SK-N-SH treated with all-trans-retinoic acid at 6 μM for 48 hours (cell line): ENCODE measurements around the gene TMA7B.

ENCODE experiments used
- ATAC-seq: fragments of 200-7000 bp; cut with Tn5 transposase; 3 replicates; pipeline ENCODE4 v1.9.1; 2020; ENCODE audit warnings: mild to moderate bottlenecking, moderate library complexity
- ARNTL ChIP-seq: fragments of 450-650 bp; formaldehyde crosslinking; IDR thresholded peaks from 2 replicates; pipeline ENCODE4 v1.5.0; 2020; ENCODE audit warnings: low read depth, mild to moderate bottlenecking, moderate library complexity, borderline replicate concordance
- BACH2 ChIP-seq: fragments of 250-450 bp; sonication (Bioruptor Pico); IDR thresholded peaks from 2 replicates; pipeline ENCODE4 v1.9.0; 2021; ENCODE audit warnings: mild to moderate bottlenecking, borderline replicate concordance
- CREB5 ChIP-seq: fragments of 250-450 bp; sonication (Bioruptor Pico); IDR thresholded peaks from 2 replicates; pipeline ENCODE4 v1.5.1; 2020; ENCODE audit warnings: low read depth, mild to moderate bottlenecking, moderate library complexity
- CSDC2 ChIP-seq: fragments of 250-450 bp; sonication (Bioruptor Pico); IDR thresholded peaks from 2 replicates; pipeline ENCODE4 v1.5.0; 2020; ENCODE audit warnings: mild to moderate bottlenecking, moderate library complexity
- CSRNP3 ChIP-seq: fragments of 250-450 bp; sonication (Bioruptor Pico); IDR thresholded peaks from 2 replicates; pipeline ENCODE4 v1.5.1; 2021; ENCODE audit warnings: mild to moderate bottlenecking, moderate library complexity
- ESRRG ChIP-seq: fragments of 250-450 bp; sonication (Bioruptor Pico); IDR thresholded peaks from 2 replicates; pipeline ENCODE4 v1.6.1; 2021; ENCODE audit warnings: mild to moderate bottlenecking
- GLIS3 ChIP-seq: fragments of 250-450 bp; sonication (Bioruptor Pico); IDR thresholded peaks from 2 replicates; pipeline ENCODE4 v1.5.0; 2020; ENCODE audit warnings: mild to moderate bottlenecking, moderate library complexity
- ISL1 ChIP-seq: fragments of 250-450 bp; sonication (Bioruptor Pico); IDR thresholded peaks from 2 replicates; pipeline ENCODE4 v2.1.2; 2022; ENCODE audit warnings: mild to moderate bottlenecking, moderate library complexity
- OSR1 ChIP-seq: fragments of 250-450 bp; sonication (Bioruptor Pico); IDR thresholded peaks from 2 replicates; pipeline ENCODE4 v1.8.0; 2022; ENCODE audit warnings: moderate library complexity, mild to moderate bottlenecking, inconsistent platforms
- PATZ1 ChIP-seq: fragments of 250-450 bp; sonication (Bioruptor Pico); IDR thresholded peaks from 2 replicates; pipeline ENCODE4 v1.8.0; 2020; ENCODE audit warnings: mild to moderate bottlenecking, moderate library complexity, borderline replicate concordance
- PPARA ChIP-seq: fragments of 250-450 bp; sonication (Bioruptor Pico); IDR thresholded peaks from 2 replicates; pipeline ENCODE4 v1.5.0; 2020; ENCODE audit warnings: mild to moderate bottlenecking, borderline replicate concordance
- RARB ChIP-seq: fragments of 250-450 bp; sonication (Bioruptor Pico); IDR thresholded peaks from 2 replicates; pipeline ENCODE4 v1.8.0; 2021; ENCODE audit warnings: mild to moderate bottlenecking, moderate library complexity
- SNAI2 ChIP-seq: fragments of 250-450 bp; sonication (Bioruptor Pico); IDR thresholded peaks from 2 replicates; pipeline ENCODE4 v1.5.0; 2020; ENCODE audit warnings: mild to moderate bottlenecking, moderate library complexity
- TCF4 ChIP-seq: fragments of 250-450 bp; sonication (Bioruptor Pico); IDR thresholded peaks from 2 replicates; pipeline ENCODE4 v1.8.0; 2021; ENCODE audit warnings: mild to moderate bottlenecking, moderate library complexity, borderline replicate concordance
- TOX ChIP-seq: fragments of 250-450 bp; sonication (Bioruptor Pico); IDR thresholded peaks from 2 replicates; pipeline ENCODE4 v1.8.0; 2021; ENCODE audit warnings: mild to moderate bottlenecking, moderate library complexity, borderline replicate concordance
- TSHZ2 ChIP-seq: fragments of 250-450 bp; sonication (Bioruptor Pico); IDR thresholded peaks from 2 replicates; pipeline ENCODE4 v1.5.0; 2020; ENCODE audit warnings: mild to moderate bottlenecking, moderate library complexity
- ZC3H10 ChIP-seq: fragments of 250-450 bp; sonication (Bioruptor Pico); IDR thresholded peaks from 2 replicates; pipeline ENCODE4 v1.5.1; 2021; ENCODE audit warnings: mild to moderate bottlenecking, moderate library complexity
- ZFP3 ChIP-seq: fragments of 250-450 bp; sonication (Bioruptor Pico); IDR thresholded peaks from 2 replicates; pipeline ENCODE4 v1.5.0; 2020; ENCODE audit warnings: mild to moderate bottlenecking, moderate library complexity
- ZFP30 ChIP-seq: fragments of 450-650 bp; formaldehyde crosslinking; IDR thresholded peaks from 2 replicates; pipeline ENCODE4 v1.5.0; 2022; ENCODE audit warnings: mild to moderate bottlenecking, moderate library complexity
- ZNF565 ChIP-seq: fragments of 450-650 bp; formaldehyde crosslinking; conservative IDR thresholded peaks from 2 replicates; pipeline ENCODE4 v1.5.0; 2020; ENCODE audit warnings: low read depth, mild to moderate bottlenecking, moderate library complexity
- ZNF70 ChIP-seq: fragments of 450-650 bp; formaldehyde crosslinking; IDR thresholded peaks from 2 replicates; pipeline ENCODE4 v1.5.0; 2020; ENCODE audit warnings: mild to moderate bottlenecking, moderate library complexity
- ZNF8 ChIP-seq: fragments of 450-650 bp; formaldehyde crosslinking; IDR thresholded peaks from 2 replicates; pipeline ENCODE4 v1.5.0; 2020; ENCODE audit warnings: mild to moderate bottlenecking, moderate library complexity

Gene TMA7B

GRCh38 chr22:39979458-39979857 is 19.3 kb downstream of the TMA7B start:
- TF ChIP-seq TOX (CRISPR knock-in tag) (no peak), ZC3H10 (CRISPR knock-in tag) (no peak), BACH2 (CRISPR knock-in tag) (no peak), ESRRG (CRISPR knock-in tag) (no peak), SNAI2 (CRISPR knock-in tag) (no peak), ISL1 (no peak), CREB5 (CRISPR knock-in tag) (no peak), PATZ1 (CRISPR knock-in tag) (no peak), ZNF70 (CRISPR knock-in tag) (no peak), TCF4 (CRISPR knock-in tag) (no peak), ZFP3 (CRISPR knock-in tag) (no peak), ZNF8 (CRISPR knock-in tag) (no peak), ARNTL (CRISPR knock-in tag) (no peak), PPARA (CRISPR knock-in tag) (no peak), GLIS3 (no peak), CSDC2 (CRISPR knock-in tag) (no peak), RARB (CRISPR knock-in tag) (no peak), ZNF565 (CRISPR knock-in tag) (no peak), TSHZ2 (no peak)

GRCh38 chr22:39980596-39980995 is 20.4 kb downstream of the TMA7B start:
- no peak for ATAC-seq

More at GRCh38 chr22:39979458-39979857, 19.3 kb downstream of the TMA7B start:
- ATAC-seq: no peak

More at GRCh38 chr22:39980596-39980995, 20.4 kb downstream of the TMA7B start:
- TF ChIP-seq OSR1 (CRISPR knock-in tag) (no peak), BACH2 (CRISPR knock-in tag) (no peak), ARNTL (CRISPR knock-in tag) (no peak), CSRNP3 (CRISPR knock-in tag) (no peak), GLIS3 (no peak), CSDC2 (CRISPR knock-in tag) (no peak), CREB5 (CRISPR knock-in tag) (no peak), PPARA (CRISPR knock-in tag) (no peak), ZFP3 (CRISPR knock-in tag) (no peak), ZNF8 (CRISPR knock-in tag) (no peak), ZFP30 (no peak)
- TF ChIP-seq, all 23 proteins: peak for 0
